ENCODE results near the gene GOLT1A.
"Not testable (repeated sequence)": the region's sequence is repeated elsewhere in the genome, so short reads cannot be mapped to it uniquely, and the experiment has no call there.

GOLT1A gene

DNA sequence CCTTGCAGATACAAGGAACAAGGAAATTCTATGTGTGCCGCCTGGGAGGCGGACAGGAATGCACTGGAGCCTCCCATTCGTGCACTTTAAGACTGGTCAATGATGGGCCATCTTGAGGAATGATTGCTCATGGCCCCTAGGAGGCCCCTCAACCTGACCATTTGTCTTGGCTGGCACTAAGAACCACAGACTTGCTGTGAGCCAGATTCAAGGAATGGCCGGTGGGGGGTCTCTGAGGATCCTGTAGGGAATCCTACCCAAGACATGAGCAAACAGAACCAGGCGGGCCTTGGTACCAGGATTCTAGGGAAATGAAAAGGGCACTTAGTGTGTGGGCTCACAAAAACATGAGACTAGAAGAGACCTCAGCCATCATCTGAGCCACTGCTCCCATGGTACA is 28.1 kb upstream of the GOLT1A start:
- no peak for TF ChIP-seq EZH2phosphoT487 (conservative IDR thresholded peaks at IDR 0.05; ENCODE audit: low read length)
- TF ChIP-seq, protein P1, sequence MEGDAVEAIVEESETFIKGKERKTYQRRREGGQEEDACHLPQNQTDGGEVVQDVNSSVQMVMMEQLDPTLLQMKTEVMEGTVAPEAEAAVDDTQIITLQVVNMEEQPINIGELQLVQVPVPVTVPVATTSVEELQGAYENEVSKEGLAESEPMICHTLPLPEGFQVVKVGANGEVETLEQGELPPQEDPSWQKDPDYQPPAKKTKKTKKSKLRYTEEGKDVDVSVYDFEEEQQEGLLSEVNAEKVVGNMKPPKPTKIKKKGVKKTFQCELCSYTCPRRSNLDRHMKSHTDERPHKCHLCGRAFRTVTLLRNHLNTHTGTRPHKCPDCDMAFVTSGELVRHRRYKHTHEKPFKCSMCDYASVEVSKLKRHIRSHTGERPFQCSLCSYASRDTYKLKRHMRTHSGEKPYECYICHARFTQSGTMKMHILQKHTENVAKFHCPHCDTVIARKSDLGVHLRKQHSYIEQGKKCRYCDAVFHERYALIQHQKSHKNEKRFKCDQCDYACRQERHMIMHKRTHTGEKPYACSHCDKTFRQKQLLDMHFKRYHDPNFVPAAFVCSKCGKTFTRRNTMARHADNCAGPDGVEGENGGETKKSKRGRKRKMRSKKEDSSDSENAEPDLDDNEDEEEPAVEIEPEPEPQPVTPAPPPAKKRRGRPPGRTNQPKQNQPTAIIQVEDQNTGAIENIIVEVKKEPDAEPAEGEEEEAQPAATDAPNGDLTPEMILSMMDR (IDR thresholded peaks at IDR 0.05; ENCODE audit: insufficient read depth, low read length, poor library complexity, severe bottlenecking): no peak
- Histone ChIP-seq H3K79me2 (ENCODE audit: insufficient read depth, low read length) (no peaks in the 10 kb centered on the region), H3K4me2 (ENCODE audit: low read depth, low read length, poor library complexity, severe bottlenecking) (no peak overlapping the region), H3K9ac (ENCODE audit: low read length) (no peak overlapping the region), H2AFZ (ENCODE audit: low read depth, low read length, severe bottlenecking) (no peak overlapping the region), H3K27ac (ENCODE audit: low read depth, low read length) (no peak overlapping the region), H3K9me2 (replicated peaks; ENCODE audit: insufficient read depth, low read length) (no peaks in the 10 kb centered on the region), H3K27me3 (ENCODE audit: low read length) (no peaks in the 10 kb centered on the region), H3K9me3 (ENCODE audit: insufficient read depth, low read length) (no peaks in the 10 kb centered on the region), H3F3A (ENCODE audit: insufficient read depth) (no peaks in the 10 kb centered on the region), H4K20me1 (ENCODE audit: low read depth, low read length) (no peaks in the 10 kb centered on the region), H3K36me3 (ENCODE audit: low read length) (no peaks in the 10 kb centered on the region), H3K4me3 (ENCODE audit: insufficient read depth, low read length, poor library complexity, severe bottlenecking) (no peak overlapping the region)

DNA sequence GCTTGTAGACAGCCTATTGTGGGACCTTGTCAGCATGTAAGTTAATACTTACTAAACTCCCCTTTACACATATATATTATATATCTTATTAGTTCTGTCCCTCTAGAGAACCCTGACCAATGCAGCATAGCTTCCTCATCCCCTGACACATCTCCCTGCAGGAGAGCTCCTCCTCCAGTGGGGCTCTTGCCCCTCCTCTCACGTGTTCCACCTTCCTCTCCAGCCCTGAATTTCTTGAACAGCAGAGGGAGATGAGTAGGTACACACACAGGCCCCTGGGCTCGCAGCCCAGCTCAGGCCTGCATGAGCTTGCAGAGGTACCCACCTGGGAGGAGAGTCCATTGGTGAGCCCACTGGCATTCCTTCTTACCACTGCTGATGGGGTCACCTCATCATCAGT is 27.3 kb upstream of the GOLT1A start:
- H3K27me3 ChIP-seq (ENCODE audit: low read length): no peaks in the 10 kb centered on the region
- H4K20me1 ChIP-seq (ENCODE audit: low read depth, low read length): no peaks in the 10 kb centered on the region
- no peaks in the 10 kb centered on the region for H3K9me3 ChIP-seq (ENCODE audit: insufficient read depth, low read length)
- no peak overlapping the region for H3K4me2 ChIP-seq (ENCODE audit: low read depth, low read length, poor library complexity, severe bottlenecking)
- no peak overlapping the region for H3K9ac ChIP-seq (ENCODE audit: low read length)
- no peak overlapping the region for H3K4me3 ChIP-seq (ENCODE audit: insufficient read depth, low read length, poor library complexity, severe bottlenecking)
- H2AFZ ChIP-seq (ENCODE audit: low read depth, low read length, severe bottlenecking): no peak overlapping the region
- H3K9me2 ChIP-seq (replicated peaks; ENCODE audit: insufficient read depth, low read length): no peaks in the 10 kb centered on the region
- H3K36me3 ChIP-seq (ENCODE audit: low read length): no peaks in the 10 kb centered on the region
- H3F3A ChIP-seq (ENCODE audit: insufficient read depth): no peaks in the 10 kb centered on the region
- H3K79me2 ChIP-seq (ENCODE audit: insufficient read depth, low read length): no peaks in the 10 kb centered on the region
- H3K27ac ChIP-seq (ENCODE audit: low read depth, low read length): no peak overlapping the region
- TF ChIP-seq EZH2phosphoT487 (conservative IDR thresholded peaks at IDR 0.05; ENCODE audit: low read length): no peak
- TF ChIP-seq, protein P1 (IDR thresholded peaks at IDR 0.05; ENCODE audit: insufficient read depth, low read length, poor library complexity, severe bottlenecking): no peak

GRCh38 chr1:204240233-204240632 is 26.4 kb upstream of the GOLT1A start:
- Histone ChIP-seq H3K4me2 (ENCODE audit: low read depth, low read length, poor library complexity, severe bottlenecking) (no peak overlapping the region), H3K27me3 (ENCODE audit: low read length) (no peaks in the 10 kb centered on the region), H3K9ac (ENCODE audit: low read length) (no peak overlapping the region), H3K27ac (ENCODE audit: low read depth, low read length) (no peak overlapping the region), H3K9me3 (ENCODE audit: insufficient read depth, low read length) (no peaks in the 10 kb centered on the region), H4K20me1 (ENCODE audit: low read depth, low read length) (no peaks in the 10 kb centered on the region), H3K79me2 (ENCODE audit: insufficient read depth, low read length) (no peaks in the 10 kb centered on the region), H3K9me2 (replicated peaks; ENCODE audit: insufficient read depth, low read length) (no peaks in the 10 kb centered on the region), H3K4me3 (ENCODE audit: insufficient read depth, low read length, poor library complexity, severe bottlenecking) (no peak overlapping the region), H3K36me3 (ENCODE audit: low read length) (no peaks in the 10 kb centered on the region), H3F3A (ENCODE audit: insufficient read depth) (no peaks in the 10 kb centered on the region), H2AFZ (ENCODE audit: low read depth, low read length, severe bottlenecking) (no peak overlapping the region)
- TF ChIP-seq, protein P1 (IDR thresholded peaks at IDR 0.05; ENCODE audit: insufficient read depth, low read length, poor library complexity, severe bottlenecking): no peak
- TF ChIP-seq EZH2phosphoT487 (conservative IDR thresholded peaks at IDR 0.05; ENCODE audit: low read length): no peak

DNA sequence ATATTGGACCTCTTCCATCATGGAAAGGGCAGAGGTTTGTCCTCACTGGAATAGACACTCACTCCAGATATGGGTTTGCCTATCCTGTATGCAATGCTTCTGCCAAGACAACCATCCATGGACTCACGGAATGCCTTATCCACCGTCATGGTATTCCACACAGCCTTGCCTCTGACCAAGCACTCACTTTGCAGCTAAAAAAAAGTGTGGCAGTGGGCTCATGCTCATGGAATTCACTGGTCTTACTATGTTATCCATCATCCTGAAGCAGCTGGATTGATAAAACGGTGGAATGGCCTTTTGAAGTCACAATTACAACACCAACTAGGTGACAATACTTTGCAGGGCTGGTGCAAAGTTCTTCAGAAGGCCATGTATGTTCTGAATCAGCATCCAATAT is 25.6 kb upstream of the GOLT1A start:
- not testable (repeated sequence) for H3K9me3 ChIP-seq (ENCODE audit: insufficient read depth, low read length); H3K27ac ChIP-seq (ENCODE audit: low read depth, low read length); H3K27me3 ChIP-seq (ENCODE audit: low read length); H3K4me3 ChIP-seq (ENCODE audit: insufficient read depth, low read length, poor library complexity, severe bottlenecking); H3K9ac ChIP-seq (ENCODE audit: low read length); H3K36me3 ChIP-seq (ENCODE audit: low read length); H4K20me1 ChIP-seq (ENCODE audit: low read depth, low read length); H3K9me2 ChIP-seq (replicated peaks; ENCODE audit: insufficient read depth, low read length); H2AFZ ChIP-seq (ENCODE audit: low read depth, low read length, severe bottlenecking); H3K79me2 ChIP-seq (ENCODE audit: insufficient read depth, low read length); H3K4me2 ChIP-seq (ENCODE audit: low read depth, low read length, poor library complexity, severe bottlenecking); H3F3A ChIP-seq (ENCODE audit: insufficient read depth)

DNA sequence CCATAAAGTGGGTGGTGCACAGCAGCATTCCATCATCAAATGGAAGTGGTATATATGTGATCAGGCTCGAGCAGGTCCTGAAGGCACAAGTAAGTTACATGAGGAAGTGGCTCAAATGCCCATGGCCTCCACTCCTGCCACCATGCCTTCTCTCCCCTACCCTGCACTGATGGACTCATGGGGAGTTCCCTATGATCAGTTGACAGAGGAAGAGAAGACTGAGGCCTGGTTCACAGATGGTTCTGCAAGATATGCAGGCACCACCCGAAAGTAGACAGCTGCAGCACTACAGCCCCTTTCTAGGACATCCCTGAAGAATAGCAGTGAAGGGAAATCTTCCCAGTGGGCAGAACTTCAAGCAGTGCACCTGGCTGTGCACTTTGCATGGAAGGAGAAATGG is 24.7 kb upstream of the GOLT1A start:
- not testable (repeated sequence) for H3K9me2 ChIP-seq (replicated peaks; ENCODE audit: insufficient read depth, low read length); H3K27ac ChIP-seq (ENCODE audit: low read depth, low read length); H3K27me3 ChIP-seq (ENCODE audit: low read length); H3K9me3 ChIP-seq (ENCODE audit: insufficient read depth, low read length); H3K4me2 ChIP-seq (ENCODE audit: low read depth, low read length, poor library complexity, severe bottlenecking); H2AFZ ChIP-seq (ENCODE audit: low read depth, low read length, severe bottlenecking); H4K20me1 ChIP-seq (ENCODE audit: low read depth, low read length); H3K9ac ChIP-seq (ENCODE audit: low read length); H3K4me3 ChIP-seq (ENCODE audit: insufficient read depth, low read length, poor library complexity, severe bottlenecking); H3K36me3 ChIP-seq (ENCODE audit: low read length); H3F3A ChIP-seq (ENCODE audit: insufficient read depth); H3K79me2 ChIP-seq (ENCODE audit: insufficient read depth, low read length)

DNA sequence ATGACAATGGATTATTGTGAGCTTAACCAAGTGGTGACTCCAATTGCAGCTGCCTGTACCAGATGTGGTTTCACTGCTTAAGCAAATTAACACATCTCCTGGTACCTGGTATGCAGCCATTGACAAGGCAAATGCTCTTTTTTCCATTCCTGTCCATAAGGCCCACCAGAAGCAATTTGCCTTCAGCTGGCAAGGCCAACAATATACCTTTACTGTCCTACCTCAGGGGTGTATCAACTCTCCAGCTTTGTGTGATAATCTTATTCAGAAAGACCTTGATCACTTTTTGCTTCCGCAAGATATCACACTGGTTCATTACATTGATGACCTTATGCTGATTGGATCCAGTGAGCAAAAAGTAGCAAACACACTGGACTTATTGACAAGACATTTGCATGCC is 23.7 kb upstream of the GOLT1A start:
- H3K4me3 ChIP-seq (ENCODE audit: insufficient read depth, low read length, poor library complexity, severe bottlenecking); H3K27me3 ChIP-seq (ENCODE audit: low read length); H4K20me1 ChIP-seq (ENCODE audit: low read depth, low read length); H3K9me2 ChIP-seq (replicated peaks; ENCODE audit: insufficient read depth, low read length); H3K36me3 ChIP-seq (ENCODE audit: low read length); H3K79me2 ChIP-seq (ENCODE audit: insufficient read depth, low read length); H3K9ac ChIP-seq (ENCODE audit: low read length); H3K27ac ChIP-seq (ENCODE audit: low read depth, low read length); H3F3A ChIP-seq (ENCODE audit: insufficient read depth); H2AFZ ChIP-seq (ENCODE audit: low read depth, low read length, severe bottlenecking); H3K9me3 ChIP-seq (ENCODE audit: insufficient read depth, low read length); H3K4me2 ChIP-seq (ENCODE audit: low read depth, low read length, poor library complexity, severe bottlenecking): not testable (repeated sequence)
